WERI-Rb-1 (cell line): ENCODE measurements around the gene GGTLC2.
A peak's percentile ranks its signal among the peaks of the same experiment; 100 is the strongest.
"Not testable (repeated sequence)": the region's sequence is repeated elsewhere in the genome, so short reads cannot be mapped to it uniquely, and the experiment has no call there.

Source experiments
- DNase-seq: peaks from one replicate; pipeline ENCODE4 v3.0.0-alpha.2; 2020
- H3K27ac ChIP-seq: fragments of 250-450 bp; sonication (Bioruptor Pico); 2 replicates; pipeline ENCODE4 v1.5.1; 2020; ENCODE audit warnings: mild to moderate bottlenecking, moderate library complexity
- H3K27me3 ChIP-seq: fragments of 250-450 bp; sonication (Bioruptor Pico); 2 replicates; pipeline ENCODE4 v1.5.1; 2021; ENCODE audit warnings: mild to moderate bottlenecking, low read depth, moderate library complexity; ENCODE audit not compliant: insufficient read depth, severe bottlenecking
- H3K36me3 ChIP-seq: fragments of 250-450 bp; sonication (Bioruptor Pico); 2 replicates; pipeline ENCODE4 v1.5.1; 2020; ENCODE audit warnings: mild to moderate bottlenecking, moderate library complexity
- H3K4me3 ChIP-seq: 2 replicates; pipeline ENCODE4 v1.5.1; 2011; ENCODE audit warnings: low read depth, mild to moderate bottlenecking, control low read depth, low read length
- H3K9me3 ChIP-seq: fragments of 250-450 bp; sonication (Bioruptor Pico); 2 replicates; pipeline ENCODE4 v1.5.1; 2021; ENCODE audit warnings: mild to moderate bottlenecking, moderate library complexity; ENCODE audit not compliant: severe bottlenecking
- CTCF ChIP-seq: IDR thresholded peaks from 2 replicates; pipeline ENCODE4 v1.5.1; 2011; ENCODE audit warnings: low read depth, mild to moderate bottlenecking, control low read depth, inconsistent platforms, low read length

GGTLC2 gene

DNA sequence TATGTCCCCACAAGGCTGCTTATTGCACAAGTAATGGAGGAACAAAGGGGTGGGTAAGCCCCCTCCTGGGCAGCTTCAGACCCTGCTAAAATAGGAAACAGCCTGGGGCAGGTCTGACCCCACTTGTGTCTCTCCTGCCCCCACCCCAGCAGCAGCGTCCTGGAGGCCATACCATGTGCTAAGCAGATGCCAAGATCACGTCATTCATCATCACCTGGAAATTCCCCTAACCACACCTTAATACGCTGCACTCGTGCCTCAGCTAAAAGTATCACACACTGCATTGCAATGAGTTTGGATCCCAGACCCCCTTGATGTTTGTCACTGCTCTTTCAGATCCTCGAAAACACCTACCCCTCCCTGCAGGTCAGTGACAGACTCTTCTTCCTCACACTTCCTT, 27.8 kb upstream of the GGTLC2 start:
- no peak for TF ChIP-seq CTCF
- Histone ChIP-seq H3K27ac (no peak overlapping the region), H3K36me3 (no peaks in the 10 kb centered on the region), H3K4me3 (no peak overlapping the region), H3K27me3 (no peaks in the 10 kb centered on the region), H3K9me3 (no peaks in the 10 kb centered on the region)
- no peak for DNase-seq

- DNase-seq, result no peak
- Histone ChIP-seq H3K27me3 (no peaks in the 10 kb centered on the region), H3K27ac (no peak overlapping the region), H3K36me3 (no peaks in the 10 kb centered on the region), H3K4me3 (no peak overlapping the region), H3K9me3 (no peaks in the 10 kb centered on the region)
- TF ChIP-seq CTCF, result no peak
Observed at GRCh38 chr22:22618448-22618847, 26.0 kb upstream of the GGTLC2 start.

GRCh38 chr22:22618923-22619322, 25.5 kb upstream of the GGTLC2 start:
- no peaks in the 10 kb centered on the region for H3K27me3 ChIP-seq
- TF ChIP-seq CTCF, result no peak
- no peak for DNase-seq
- no peaks in the 10 kb centered on the region for H3K36me3 ChIP-seq
- H3K4me3 ChIP-seq, result no peak overlapping the region
- H3K27ac ChIP-seq, result no peak overlapping the region
- H3K9me3 ChIP-seq, result no peaks in the 10 kb centered on the region

GRCh38 chr22:22619765-22620414, 24.5 kb upstream of the GGTLC2 start:
- Histone ChIP-seq H3K27me3 (no peaks in the 10 kb centered on the region), H3K9me3 (no peaks in the 10 kb centered on the region), H3K27ac (no peak overlapping the region), H3K36me3 (no peaks in the 10 kb centered on the region), H3K4me3 (no peak overlapping the region)
- DNase-seq, result no peak
- TF ChIP-seq CTCF, result no peak

DNA sequence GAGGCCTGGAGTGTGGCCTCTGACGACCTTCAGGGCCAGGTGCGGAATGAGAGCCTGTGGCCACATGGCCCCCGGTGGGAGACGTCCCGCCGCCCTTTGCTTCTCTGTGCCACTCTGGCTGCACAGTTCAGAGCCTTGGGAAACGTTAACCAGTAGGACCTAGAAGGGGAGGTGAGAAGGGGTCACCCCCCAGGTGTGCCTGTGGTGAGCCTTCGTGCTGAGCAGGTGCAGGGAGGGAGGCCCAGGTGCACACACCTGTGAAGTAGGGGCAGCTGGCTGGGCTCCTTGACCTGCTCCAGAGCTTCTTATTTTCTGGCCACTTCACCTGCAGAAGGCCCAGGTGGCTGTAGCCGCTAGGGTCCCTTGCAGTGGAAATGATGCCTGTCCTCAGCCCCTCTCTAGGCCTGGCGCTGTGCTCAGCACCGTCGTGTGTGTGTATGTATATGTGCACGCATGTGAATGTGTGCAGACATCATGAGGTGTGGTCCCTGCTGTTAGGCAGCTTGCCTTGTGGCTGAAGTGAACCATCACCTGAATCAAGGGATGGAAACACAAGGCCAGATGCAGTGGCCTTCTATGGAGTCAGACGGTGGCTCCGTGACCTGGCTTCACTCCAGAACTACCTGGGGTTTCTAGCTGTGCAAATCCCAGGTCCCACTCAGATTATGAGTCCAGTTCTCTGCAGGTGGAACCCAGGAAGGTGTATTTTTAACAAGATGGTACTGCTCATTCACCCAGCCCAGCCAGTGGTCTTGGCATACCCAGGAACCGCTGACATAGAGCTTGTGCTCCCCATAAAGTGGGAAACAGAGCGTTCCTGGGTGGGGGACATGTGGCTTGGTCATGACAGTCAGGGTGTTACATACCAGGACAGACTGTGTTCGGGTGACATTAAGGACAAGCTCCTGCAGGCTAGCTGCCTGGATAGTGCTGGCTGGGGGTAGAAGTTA, 15.6 kb upstream of the GGTLC2 start:
- H3K36me3 ChIP-seq, DNase-seq: not testable (repeated sequence)

DNA sequence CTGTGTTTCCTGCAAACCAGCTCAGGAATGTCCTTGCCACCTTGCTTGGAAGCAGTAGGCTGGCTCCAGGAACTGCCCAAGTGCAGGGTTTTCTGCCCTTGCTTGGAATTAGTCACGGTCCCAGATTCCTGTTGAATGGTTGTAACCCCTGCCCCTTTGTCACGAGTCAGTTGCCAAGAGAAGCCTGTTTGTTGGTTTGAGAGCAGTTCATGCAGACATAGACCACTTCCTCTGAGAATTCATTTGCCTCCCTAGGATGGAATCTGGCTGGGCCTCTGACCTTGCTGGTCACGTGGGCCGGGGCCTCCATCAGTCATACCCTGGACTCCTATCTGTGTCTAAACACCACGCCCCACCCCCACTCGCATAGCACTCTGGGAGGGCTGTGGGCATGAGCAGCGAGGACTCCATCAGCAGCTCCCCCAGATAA, 13.2 kb upstream of the GGTLC2 start:
- H3K9me3 ChIP-seq, DNase-seq, H3K27me3 ChIP-seq, H3K27ac ChIP-seq, H3K4me3 ChIP-seq, H3K36me3 ChIP-seq: not testable (repeated sequence)

More for the DNA sequence above, 15.6 kb upstream of the GGTLC2 start:
- not testable (repeated sequence) for H3K27me3 ChIP-seq, H3K9me3 ChIP-seq, H3K27ac ChIP-seq, H3K4me3 ChIP-seq

- not testable (repeated sequence) for H3K27ac ChIP-seq
Observed at GRCh38 chr22:22632226-22632625, 12.2 kb upstream of the GGTLC2 start.

GRCh38 chr22:22633533-22633932, 10.9 kb upstream of the GGTLC2 start:
- not testable (repeated sequence) for DNase-seq, H3K36me3 ChIP-seq, H3K27me3 ChIP-seq, H3K27ac ChIP-seq, H3K4me3 ChIP-seq, H3K9me3 ChIP-seq

More at GRCh38 chr22:22632226-22632625, 12.2 kb upstream of the GGTLC2 start:
- not testable (repeated sequence) for DNase-seq, H3K9me3 ChIP-seq, H3K36me3 ChIP-seq, H3K27me3 ChIP-seq, H3K4me3 ChIP-seq

DNA sequence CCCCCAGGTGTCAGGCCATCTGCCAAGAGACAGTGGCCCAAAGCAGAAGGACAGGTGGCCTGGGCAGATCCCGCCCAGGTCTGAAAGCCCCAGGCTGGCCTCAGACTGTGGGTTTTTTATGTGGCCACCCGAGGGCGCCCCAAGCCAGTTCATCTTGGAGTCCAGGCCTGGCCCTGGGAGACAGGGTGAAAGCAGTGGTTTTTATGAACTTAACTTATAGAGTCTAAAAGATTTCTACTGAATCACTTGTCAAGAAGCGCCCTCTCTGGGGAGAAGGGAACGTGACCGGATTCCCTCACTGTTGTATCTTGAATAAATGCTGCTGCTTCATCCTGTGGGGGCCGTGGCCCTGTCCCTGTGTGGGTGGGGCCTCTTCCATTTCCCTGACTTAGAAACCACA, 8.2 kb upstream of the GGTLC2 start:
- H3K36me3 ChIP-seq, H3K27ac ChIP-seq, H3K4me3 ChIP-seq, H3K27me3 ChIP-seq, H3K9me3 ChIP-seq: not testable (repeated sequence)
- peak; percentile 81 for DNase-seq

- not testable (repeated sequence) for H3K36me3 ChIP-seq, H3K27me3 ChIP-seq, H3K9me3 ChIP-seq, H3K27ac ChIP-seq, DNase-seq, H3K4me3 ChIP-seq
Observed at GRCh38 chr22:22638313-22638712, 6.1 kb upstream of the GGTLC2 start.
